Measurements from ENCODE around the gene IFFO2. TPM values are rescaled to one million over a fixed set of nuclear protein-coding genes. Genes with fewer than 3 reads are reported as not detected.
A peak's percentile ranks its signal among the peaks of the same experiment; 100 is the strongest.

Gene IFFO2
- total RNA-seq, 1 donor from 2014 or later = 32.3 TPM

DNA sequence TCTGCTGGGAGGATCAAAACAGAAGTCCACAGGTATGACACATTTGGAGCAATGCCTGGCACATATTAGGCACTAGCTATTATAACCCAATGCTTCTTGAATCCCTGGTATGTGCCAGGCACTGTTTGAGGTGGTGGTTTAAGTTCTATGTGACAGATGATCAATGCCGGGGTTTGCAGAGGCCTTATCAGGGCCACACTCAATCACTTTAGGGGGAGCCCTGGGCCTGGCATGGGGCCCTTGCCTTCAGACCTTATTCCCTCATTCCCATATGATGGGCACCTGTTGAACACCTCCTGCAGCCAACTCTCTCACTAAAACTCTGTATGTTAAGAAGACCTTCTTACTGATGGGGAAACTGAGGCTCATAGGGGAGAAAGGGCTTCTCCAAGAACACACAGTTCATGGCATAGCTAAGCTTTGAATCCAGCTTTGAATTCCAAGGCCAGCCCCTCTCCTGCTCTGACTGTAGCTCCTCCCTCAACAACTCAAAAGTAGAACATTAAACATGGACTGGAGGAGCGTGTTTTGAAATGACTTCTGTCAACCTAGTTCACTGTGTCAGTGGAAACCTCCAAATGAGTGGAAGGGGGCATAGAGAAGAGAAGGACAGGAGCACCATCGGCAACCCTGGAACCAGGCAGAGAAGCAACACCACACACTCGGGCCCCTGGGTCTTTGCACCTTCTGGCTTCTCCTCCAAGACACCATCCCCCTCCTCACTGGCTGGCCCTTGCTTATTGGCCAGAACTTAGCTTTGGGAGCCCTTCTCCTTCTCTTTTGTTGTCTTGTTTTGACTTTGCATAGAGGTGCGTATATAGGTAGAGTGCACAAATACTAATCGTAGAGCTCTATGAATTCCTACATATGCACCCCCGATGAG is 6.6 kb upstream of the IFFO2 start:
- H3K27ac Mint-ChIP-seq = no peak overlapping the region
- H3K27me3 Mint-ChIP-seq = peaks cover 34% of the 10 kb centered on the region
- DNase-seq = no peak
- H3K36me3 Mint-ChIP-seq (ENCODE audit: low read depth) = no peaks in the 10 kb centered on the region
- H3K4me3 Mint-ChIP-seq = no peak overlapping the region
- H3K4me1 Mint-ChIP-seq = peaks cover 11% of the 10 kb centered on the region
- intact Hi-C loops (cut with micrococcal nuclease) = no loop called here
- H3K9me3 Mint-ChIP-seq = no peaks in the 10 kb centered on the region

DNA sequence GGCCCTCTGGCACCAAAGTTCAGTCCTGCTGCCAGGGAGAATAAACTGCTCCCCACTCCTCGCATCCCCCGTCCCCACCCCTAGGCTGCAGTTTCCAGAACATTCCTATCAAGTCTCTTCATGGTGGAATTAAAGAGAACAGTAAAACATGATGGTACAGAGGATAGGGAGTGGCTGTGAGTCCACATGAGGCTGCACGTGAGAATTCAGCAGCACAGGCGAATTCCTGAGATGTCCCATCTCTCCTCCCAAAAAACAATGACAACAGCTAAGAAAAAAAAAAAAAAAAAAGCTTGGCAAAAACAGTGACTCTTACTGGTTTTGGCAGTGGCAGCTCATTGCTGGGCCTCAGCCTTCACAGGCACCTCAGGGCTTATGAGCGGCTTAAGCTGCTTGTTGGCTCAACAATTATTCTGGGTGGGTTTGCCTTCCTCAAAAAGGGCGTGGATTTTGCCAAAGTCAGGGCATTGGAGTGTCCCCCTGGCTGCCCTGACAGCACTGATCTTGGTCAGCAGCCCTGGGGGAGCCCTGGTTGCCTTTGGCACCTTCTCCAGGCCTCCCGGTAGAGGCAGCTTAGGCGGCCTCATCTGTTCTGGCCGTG is 5.7 kb upstream of the IFFO2 start:
- no peak for DNase-seq
- H3K9me3 Mint-ChIP-seq = no peaks in the 10 kb centered on the region
- intact Hi-C loops (cut with micrococcal nuclease) = no loop called here
- H3K4me3 Mint-ChIP-seq = no peak overlapping the region
- H3K4me1 Mint-ChIP-seq = peaks cover 20% of the 10 kb centered on the region
- no peaks in the 10 kb centered on the region for H3K36me3 Mint-ChIP-seq (ENCODE audit: low read depth)
- H3K27ac Mint-ChIP-seq = no peak overlapping the region
- peaks cover 32% of the 10 kb centered on the region for H3K27me3 Mint-ChIP-seq

DNA sequence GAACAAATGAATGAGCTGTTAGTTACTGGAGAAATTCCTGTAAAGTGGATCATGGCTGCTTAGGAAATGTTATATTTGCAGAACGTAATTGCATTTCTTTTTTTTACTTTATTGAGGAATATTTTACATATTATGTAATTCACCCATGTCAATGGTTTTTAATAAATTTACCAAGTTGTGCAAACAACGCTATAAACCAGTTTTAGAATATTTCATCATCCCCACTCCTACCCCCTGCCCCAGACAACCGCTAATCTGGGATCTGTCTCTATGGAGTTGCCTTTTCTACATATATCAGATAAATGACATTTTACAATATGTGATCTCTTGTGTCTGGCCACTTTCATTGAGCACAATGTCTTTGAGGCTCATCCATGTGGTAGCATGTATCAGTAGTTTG is 4.3 kb upstream of the IFFO2 start:
- no peak overlapping the region for H3K4me3 Mint-ChIP-seq
- H3K27ac Mint-ChIP-seq = no peak overlapping the region
- H3K27me3 Mint-ChIP-seq = peaks cover 30% of the 10 kb centered on the region
- no peak for DNase-seq
- H3K4me1 Mint-ChIP-seq = peaks cover 20% of the 10 kb centered on the region
- intact Hi-C loops (cut with micrococcal nuclease) = no loop called here
- H3K36me3 Mint-ChIP-seq (ENCODE audit: low read depth) = no peaks in the 10 kb centered on the region
- H3K9me3 Mint-ChIP-seq = no peaks in the 10 kb centered on the region

DNA sequence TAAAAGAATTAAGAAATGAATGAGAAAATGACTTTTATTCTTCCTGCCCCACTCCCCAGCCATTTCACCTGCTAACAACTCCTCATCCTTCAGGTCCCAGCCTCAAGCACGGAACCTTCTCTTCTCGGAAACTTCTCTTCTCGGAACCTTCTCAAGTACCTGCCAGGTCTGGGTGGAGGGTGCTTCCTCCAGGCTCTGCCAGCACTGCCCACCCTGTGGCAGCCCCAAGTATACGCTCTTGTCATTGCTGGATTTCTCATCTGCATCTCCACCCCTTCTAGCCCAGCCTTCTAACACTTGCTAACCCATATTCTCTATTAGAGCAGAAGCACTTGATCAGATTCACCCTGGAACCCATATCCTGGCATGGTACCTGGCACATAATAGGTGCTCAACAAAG is 3.9 kb upstream of the IFFO2 start:
- Mint-ChIP-seq H3K27ac (no peak overlapping the region), H3K9me3 (no peaks in the 10 kb centered on the region), H3K36me3 (ENCODE audit: low read depth) (no peaks in the 10 kb centered on the region), H3K4me1 (peaks cover 18% of the 10 kb centered on the region), H3K4me3 (no peak overlapping the region), H3K27me3 (peaks cover 29% of the 10 kb centered on the region)
- intact Hi-C loops (cut with micrococcal nuclease) = no loop called here
- DNase-seq = no peak

DNA sequence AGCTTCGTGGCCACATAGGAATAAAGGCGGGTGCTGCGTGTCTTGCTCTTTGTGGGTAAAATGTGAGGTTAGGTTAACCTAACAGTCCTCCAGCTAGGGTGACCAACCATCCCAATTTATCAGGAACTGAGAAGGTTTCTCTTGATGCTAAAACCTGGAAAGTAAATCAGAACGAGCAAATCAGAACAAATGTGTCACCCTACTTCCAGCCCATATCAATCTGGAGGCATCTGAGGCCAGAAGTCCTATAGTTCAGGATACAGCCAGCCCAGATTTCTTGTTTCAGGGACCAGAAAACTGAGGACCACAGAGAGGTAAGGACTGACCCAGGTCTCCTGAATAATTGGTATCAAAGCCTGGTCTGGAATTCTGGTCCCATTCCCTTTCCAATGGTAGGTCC is 3.1 kb upstream of the IFFO2 start:
- H3K36me3 Mint-ChIP-seq (ENCODE audit: low read depth) = peaks cover 3% of the 10 kb centered on the region
- H3K4me3 Mint-ChIP-seq = no peak overlapping the region
- DNase-seq = no peak
- H3K27ac Mint-ChIP-seq = no peak overlapping the region
- H3K27me3 Mint-ChIP-seq = peaks cover 26% of the 10 kb centered on the region
- intact Hi-C loops (cut with micrococcal nuclease) = no loop called here
- H3K4me1 Mint-ChIP-seq = peaks cover 21% of the 10 kb centered on the region
- H3K9me3 Mint-ChIP-seq = no peaks in the 10 kb centered on the region

DNA sequence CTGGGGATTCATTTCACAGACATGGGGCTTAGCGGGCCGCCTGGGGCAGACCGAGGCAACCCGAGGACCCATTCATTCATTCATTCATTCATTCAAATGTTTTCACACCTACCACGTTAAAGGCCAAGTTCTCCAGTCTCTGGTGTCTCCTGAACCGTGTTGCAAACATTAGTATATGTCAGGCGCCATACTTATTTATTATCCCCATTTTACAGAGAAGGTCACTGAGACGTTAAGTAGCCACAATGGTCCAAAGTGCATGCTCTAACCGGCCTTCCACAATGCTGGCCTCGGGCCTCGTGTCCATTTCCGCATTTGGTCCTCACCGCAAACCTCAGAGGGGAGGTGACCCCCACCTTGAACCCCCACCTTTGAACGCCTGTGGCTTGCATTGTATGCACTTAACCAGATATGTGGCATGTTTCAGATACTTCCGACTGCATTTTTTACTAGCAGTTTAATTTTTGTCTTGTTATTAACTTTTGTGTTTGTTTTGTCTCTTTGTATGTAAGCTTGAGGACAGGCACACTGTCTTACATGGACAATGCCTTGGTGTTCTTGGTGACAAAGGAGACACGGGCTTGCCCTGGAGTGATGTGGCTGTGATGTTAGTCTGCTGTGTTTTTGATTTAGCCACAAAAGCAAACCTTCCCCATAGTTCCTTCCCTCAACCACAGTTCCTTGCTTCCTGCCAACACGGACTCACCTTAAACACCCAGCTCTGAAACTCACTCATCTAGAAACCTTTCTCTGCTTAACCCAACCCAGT is 1.2 kb upstream of the IFFO2 start:
- peaks cover 21% of the 10 kb centered on the region for H3K27me3 Mint-ChIP-seq
- DNase-seq = peak; percentile 83
- intact Hi-C loops (cut with micrococcal nuclease) = loop anchor here (2.0 kb wide), 1 partner anchor 55 kb away; the partner anchor contains the start of gene ALDH4A1
- H3K9me3 Mint-ChIP-seq = no peaks in the 10 kb centered on the region
- H3K4me3 Mint-ChIP-seq = peak overlapping the region; percentile 78
- peaks cover 40% of the 10 kb centered on the region for H3K4me1 Mint-ChIP-seq
- H3K36me3 Mint-ChIP-seq (ENCODE audit: low read depth) = peaks cover 18% of the 10 kb centered on the region
- H3K27ac Mint-ChIP-seq = peak overlapping the region; percentile 87

DNA sequence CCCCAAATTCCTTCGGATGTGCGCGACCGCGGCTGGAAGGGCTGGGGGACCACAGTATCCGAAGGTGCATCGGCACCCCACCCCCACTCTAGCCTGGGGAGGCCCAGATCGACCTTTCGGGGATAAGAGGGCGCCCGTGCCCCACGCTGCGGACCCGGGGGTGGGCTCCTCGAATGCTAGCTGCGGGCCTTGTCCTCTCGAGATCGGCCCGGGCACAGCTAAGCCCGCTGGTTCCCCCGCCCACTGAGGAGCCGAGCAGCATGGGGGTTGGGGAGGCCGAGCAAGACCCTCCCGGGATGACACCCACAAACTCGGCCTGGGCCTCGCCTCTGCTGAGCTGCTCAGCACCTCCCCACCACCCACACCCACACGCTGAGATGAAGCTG is 653 bp upstream of the IFFO2 start:
- no peak for DNase-seq
- intact Hi-C loops (cut with micrococcal nuclease) = loop anchor here (2.0 kb wide), 1 partner anchor 54 kb away; the partner anchor contains the start of gene ALDH4A1
- H3K36me3 Mint-ChIP-seq (ENCODE audit: low read depth) = peaks cover 24% of the 10 kb centered on the region
- H3K4me3 Mint-ChIP-seq = peak overlapping the region; percentile 78
- no peaks in the 10 kb centered on the region for H3K9me3 Mint-ChIP-seq
- H3K4me1 Mint-ChIP-seq = peaks cover 45% of the 10 kb centered on the region
- peaks cover 21% of the 10 kb centered on the region for H3K27me3 Mint-ChIP-seq
- H3K27ac Mint-ChIP-seq = peak overlapping the region; percentile 76

DNA sequence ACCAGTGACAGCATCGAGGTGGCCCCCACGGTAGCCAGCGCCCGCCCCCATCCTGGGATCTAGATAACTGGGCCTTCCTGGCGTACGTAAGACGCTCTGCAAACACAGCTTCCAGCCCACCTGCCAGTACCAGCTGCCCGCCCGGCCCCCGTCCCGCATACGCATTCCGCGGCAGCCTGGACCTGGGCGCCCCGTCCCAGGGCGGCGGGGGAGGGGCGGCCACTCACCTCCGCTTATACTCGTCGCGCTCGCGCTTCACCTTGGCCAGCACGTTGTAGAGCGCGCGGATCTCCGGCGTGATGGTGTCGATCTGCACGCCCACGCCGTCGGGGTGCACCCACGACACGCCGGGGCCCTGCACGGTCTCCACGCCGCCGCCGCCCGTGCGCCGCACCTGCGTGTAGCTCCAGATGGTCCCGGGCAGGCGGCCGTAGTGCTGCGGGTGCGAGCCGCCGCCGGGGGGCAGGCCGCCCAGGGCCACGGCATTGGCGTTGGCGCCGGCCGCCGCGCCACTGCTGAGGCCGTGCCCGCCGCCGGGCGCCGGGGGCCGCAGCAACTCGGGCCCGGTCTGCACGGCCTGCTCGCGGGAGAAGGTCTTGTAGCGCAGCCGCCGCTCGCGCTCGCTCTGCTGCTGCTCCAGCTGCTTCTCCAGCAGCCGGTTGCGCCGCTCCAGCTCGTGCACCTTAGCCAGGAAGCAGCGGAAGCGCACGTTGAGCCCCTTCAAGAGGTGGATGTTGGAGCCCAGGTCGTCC is 859 bp downstream of the IFFO2 start:
- H3K27ac Mint-ChIP-seq = peak overlapping the region; percentile 69
- intact Hi-C loops (cut with micrococcal nuclease) = loop anchor here (1.0 to 2.0 kb wide), 3 partner anchors 29 to 56 kb away; partner anchors contain the start of gene ALDH4A1
- H3K4me1 Mint-ChIP-seq = peaks cover 60% of the 10 kb centered on the region
- H3K36me3 Mint-ChIP-seq (ENCODE audit: low read depth) = peaks cover 26% of the 10 kb centered on the region
- H3K4me3 Mint-ChIP-seq = peak overlapping the region; percentile 88
- H3K27me3 Mint-ChIP-seq = peaks cover 16% of the 10 kb centered on the region
- H3K9me3 Mint-ChIP-seq = no peaks in the 10 kb centered on the region
- DNase-seq = peak; percentile 85

DNA sequence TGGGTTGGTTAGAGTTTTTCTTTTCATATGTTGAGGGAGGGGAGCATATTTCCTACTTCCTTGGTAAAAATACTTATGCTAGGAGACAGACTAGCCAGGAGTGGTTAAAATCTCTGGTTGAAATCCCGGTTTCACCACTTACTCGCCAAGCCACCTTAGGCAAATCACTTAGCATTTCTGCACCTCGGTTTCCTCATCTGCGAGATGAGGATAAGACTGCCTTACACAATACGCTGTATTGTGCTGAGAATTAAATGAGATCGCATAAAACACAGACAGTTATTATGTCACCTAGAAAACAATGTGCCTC is 1.4 kb downstream of the IFFO2 start:
- no peak for DNase-seq
- peaks cover 65% of the 10 kb centered on the region for H3K4me1 Mint-ChIP-seq
- intact Hi-C loops (cut with micrococcal nuclease) = no loop called here
- peak overlapping the region; percentile 88 for H3K4me3 Mint-ChIP-seq
- H3K27ac Mint-ChIP-seq = peak overlapping the region; percentile 69
- peaks cover 11% of the 10 kb centered on the region for H3K27me3 Mint-ChIP-seq
- peaks cover 26% of the 10 kb centered on the region for H3K36me3 Mint-ChIP-seq (ENCODE audit: low read depth)
- no peaks in the 10 kb centered on the region for H3K9me3 Mint-ChIP-seq

DNA sequence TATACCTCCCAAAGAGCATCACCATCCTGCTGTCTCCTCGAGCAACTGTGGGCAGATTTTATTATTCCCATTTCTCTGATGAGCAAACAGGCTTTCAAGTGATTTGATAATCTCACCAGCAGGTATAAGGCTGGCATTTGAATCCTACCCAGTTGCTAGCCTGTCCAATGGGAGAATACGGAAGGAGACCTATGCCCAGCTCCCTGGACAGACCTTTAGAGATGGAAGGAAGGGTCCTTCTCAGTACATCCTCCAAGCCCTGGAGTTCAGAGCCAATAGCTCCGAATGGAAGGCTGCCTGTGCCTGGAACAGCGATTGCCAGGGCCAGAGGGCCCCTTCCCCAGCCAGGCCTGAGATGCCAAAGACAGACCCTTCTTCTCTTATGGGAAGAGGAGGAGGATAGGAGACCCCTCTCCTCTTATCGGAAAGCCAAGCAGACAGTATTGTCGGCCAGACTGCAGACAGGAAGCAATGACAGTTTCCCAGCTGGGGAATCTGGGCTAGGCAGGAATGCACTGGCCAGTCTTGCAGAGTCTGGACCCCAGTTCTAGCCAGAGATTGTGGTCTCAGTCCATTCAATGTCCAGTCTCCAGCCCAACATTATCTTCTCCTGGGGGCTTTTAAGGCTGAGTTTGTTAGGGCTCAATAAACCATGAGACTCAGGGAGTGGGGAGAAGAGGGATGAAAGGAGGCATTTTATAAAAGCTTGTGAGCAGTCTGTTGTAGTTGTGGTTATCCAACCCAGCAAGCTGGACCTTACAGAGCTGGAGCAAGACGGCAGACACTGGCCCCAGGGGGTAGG is 2.0 kb downstream of the IFFO2 start:
- H3K9me3 Mint-ChIP-seq = no peaks in the 10 kb centered on the region
- peaks cover 26% of the 10 kb centered on the region for H3K36me3 Mint-ChIP-seq (ENCODE audit: low read depth)
- H3K4me3 Mint-ChIP-seq = peak overlapping the region; percentile 88
- no peak for DNase-seq
- H3K4me1 Mint-ChIP-seq = peaks cover 71% of the 10 kb centered on the region
- peak overlapping the region; percentile 69 for H3K27ac Mint-ChIP-seq
- intact Hi-C loops (cut with micrococcal nuclease) = loop anchor here (5.0 kb wide), 1 partner anchor 253 kb away; no protein-coding TSS in a partner anchor
- peaks cover 5% of the 10 kb centered on the region for H3K27me3 Mint-ChIP-seq

DNA sequence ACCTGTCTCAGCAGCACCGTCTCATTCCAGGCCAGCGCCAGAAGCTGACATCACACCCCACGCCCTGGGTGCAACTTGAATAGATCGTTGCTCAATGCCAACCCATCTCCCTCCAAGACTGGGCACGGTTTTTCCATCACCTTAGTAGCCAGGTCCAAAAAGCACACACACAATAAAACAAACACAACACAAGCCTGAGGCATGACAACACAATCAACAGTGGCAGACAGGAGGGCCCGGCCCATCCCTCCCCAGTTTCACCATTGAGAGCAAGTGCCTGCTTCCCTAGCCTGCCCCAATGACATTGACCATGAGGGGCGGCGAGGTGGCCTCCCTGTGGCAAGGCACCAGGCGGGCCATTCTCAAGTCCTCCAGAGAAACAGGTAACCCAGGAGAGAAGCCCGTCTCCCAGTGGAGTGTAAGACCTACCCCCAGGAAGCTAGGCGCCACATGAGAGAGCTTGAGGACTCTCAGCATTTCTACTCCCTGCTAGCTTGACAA is 2.7 kb downstream of the IFFO2 start:
- no peaks in the 10 kb centered on the region for H3K9me3 Mint-ChIP-seq
- peaks cover 26% of the 10 kb centered on the region for H3K36me3 Mint-ChIP-seq (ENCODE audit: low read depth)
- peak overlapping the region; percentile 69 for H3K27ac Mint-ChIP-seq
- H3K27me3 Mint-ChIP-seq = peaks cover 2% of the 10 kb centered on the region
- peak overlapping the region; percentile 88 for H3K4me3 Mint-ChIP-seq
- intact Hi-C loops (cut with micrococcal nuclease) = loop anchor here (2.0 to 5.0 kb wide), 2 partner anchors 121 to 254 kb away; no protein-coding TSS in a partner anchor
- peak; percentile 71 for DNase-seq
- H3K4me1 Mint-ChIP-seq = peaks cover 77% of the 10 kb centered on the region

DNA sequence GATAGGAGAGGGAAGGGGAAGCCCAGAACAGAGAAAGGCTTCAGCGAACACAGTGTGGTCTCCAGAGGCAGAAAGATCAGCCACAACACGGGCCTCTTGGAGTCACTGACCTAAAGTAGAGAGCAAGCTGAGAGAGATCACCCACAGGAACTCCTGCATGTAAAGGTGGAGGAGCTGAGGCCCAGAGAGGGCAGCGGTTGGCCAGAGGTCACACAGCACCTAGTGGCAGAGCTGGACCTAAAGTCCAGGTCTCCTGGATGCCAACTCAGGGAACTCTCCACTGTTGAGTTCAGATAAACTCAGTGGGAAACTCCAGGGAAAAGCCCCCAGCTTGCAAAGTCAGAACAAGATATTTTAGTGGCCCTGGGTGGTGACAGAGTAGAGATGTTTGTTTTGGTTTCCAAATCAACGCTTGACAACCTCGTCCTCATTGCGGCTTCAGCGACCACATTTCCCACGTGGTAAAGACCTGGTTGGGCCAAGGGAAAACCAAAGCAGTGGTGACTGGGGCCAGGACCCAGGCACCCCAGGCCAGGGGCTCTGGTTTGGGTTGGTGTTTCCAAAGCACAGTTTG is 4.6 kb downstream of the IFFO2 start:
- Mint-ChIP-seq H3K4me3 (peak overlapping the region; percentile 78), H3K27ac (peak overlapping the region; percentile 98), H3K9me3 (no peaks in the 10 kb centered on the region), H3K36me3 (ENCODE audit: low read depth) (peaks cover 26% of the 10 kb centered on the region), H3K27me3 (no peaks in the 10 kb centered on the region), H3K4me1 (peaks cover 80% of the 10 kb centered on the region)
- intact Hi-C loops (cut with micrococcal nuclease) = loop anchor here (1.0 to 5.0 kb wide), 3 partner anchors 26 to 255 kb away; no protein-coding TSS in a partner anchor
- peak; percentile 97 for DNase-seq
